Esophagus squamous epithelium (tissue), 4 donors: ENCODE data around the gene DHDDS.

Source experiments
- POLR2A ChIP-seq, 4 donors: fragments of 450-650 bp; IDR thresholded peaks; one replicate each; pipeline ENCODE4 v1.6.1; 2017; ENCODE audit warnings: antibody characterized with exemption in 4 of 4, mild to moderate bottlenecking in 4 of 4, moderate library complexity in 3 of 4
- TF ChIP-seq, protein P1 (sequence below), 6 experiments: fragments of 450-650 bp in 4 of 6; fragments of 200-600 bp in 2 of 6; sonication (generic) in 2 of 6; IDR thresholded peaks; one replicate each; pipeline ENCODE4 v1.5.1; 2016 to 2019; ENCODE audit warnings: antibody characterized with exemption in 6 of 6, mild to moderate bottlenecking in 4 of 6, moderate library complexity in 4 of 6

DNA sequence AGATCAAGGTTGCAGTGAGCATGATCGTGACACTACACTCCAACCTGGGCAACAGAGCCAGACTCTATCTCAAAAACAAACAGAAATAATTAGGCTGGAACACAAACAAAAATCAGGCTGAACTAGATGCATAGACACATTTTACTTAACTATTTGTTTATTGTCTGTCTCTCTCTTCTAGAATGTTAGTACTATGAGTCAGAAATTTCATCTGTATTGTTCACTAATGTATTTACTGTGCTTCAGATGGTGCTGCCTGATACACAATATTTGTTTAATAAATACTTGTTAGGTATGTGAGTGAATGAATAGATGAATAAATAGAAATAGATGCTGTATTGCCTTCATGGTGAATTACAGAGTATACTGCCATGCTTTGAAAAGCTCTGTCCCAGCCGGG lies 27.5 kb upstream of the DHDDS start:
- TF ChIP-seq, protein P1, sequence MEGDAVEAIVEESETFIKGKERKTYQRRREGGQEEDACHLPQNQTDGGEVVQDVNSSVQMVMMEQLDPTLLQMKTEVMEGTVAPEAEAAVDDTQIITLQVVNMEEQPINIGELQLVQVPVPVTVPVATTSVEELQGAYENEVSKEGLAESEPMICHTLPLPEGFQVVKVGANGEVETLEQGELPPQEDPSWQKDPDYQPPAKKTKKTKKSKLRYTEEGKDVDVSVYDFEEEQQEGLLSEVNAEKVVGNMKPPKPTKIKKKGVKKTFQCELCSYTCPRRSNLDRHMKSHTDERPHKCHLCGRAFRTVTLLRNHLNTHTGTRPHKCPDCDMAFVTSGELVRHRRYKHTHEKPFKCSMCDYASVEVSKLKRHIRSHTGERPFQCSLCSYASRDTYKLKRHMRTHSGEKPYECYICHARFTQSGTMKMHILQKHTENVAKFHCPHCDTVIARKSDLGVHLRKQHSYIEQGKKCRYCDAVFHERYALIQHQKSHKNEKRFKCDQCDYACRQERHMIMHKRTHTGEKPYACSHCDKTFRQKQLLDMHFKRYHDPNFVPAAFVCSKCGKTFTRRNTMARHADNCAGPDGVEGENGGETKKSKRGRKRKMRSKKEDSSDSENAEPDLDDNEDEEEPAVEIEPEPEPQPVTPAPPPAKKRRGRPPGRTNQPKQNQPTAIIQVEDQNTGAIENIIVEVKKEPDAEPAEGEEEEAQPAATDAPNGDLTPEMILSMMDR (IDR thresholded peaks at IDR 0.05) = no peak
- TF ChIP-seq POLR2A (IDR thresholded peaks at IDR 0.05) = no peak
